Muscle layer of duodenum (tissue), 2 donors: ENCODE data around the gene LILRA1.
"Not testable (repeated sequence)": the region's sequence is repeated elsewhere in the genome, so short reads cannot be mapped to it uniquely, and the experiment has no call there.

Source experiments
- H3K27ac ChIP-seq: one replicate; pipeline ENCODE4 v1.7.0; 2013; ENCODE audit warnings: mild to moderate bottlenecking, low read length
- H3K27me3 ChIP-seq: one replicate; pipeline ENCODE4 v1.7.0; 2013; ENCODE audit warnings: low read depth, mild to moderate bottlenecking, control low read depth, low read length
- H3K36me3 ChIP-seq, 2 donors: one replicate each; pipeline ENCODE4 v1.7.0; 2013; ENCODE audit warnings: low read length in 2 of 2, control low read depth in 1 of 2, mild to moderate bottlenecking in 1 of 2; ENCODE audit not compliant: insufficient read depth in 2 of 2, control insufficient read depth in 1 of 2
- H3K4me1 ChIP-seq, 2 donors: one replicate each; pipeline ENCODE4 v1.7.0; 2013; ENCODE audit warnings: low read length in 2 of 2, mild to moderate bottlenecking in 2 of 2, control low read depth in 1 of 2, moderate library complexity in 1 of 2; ENCODE audit not compliant: insufficient read depth in 2 of 2, control insufficient read depth in 1 of 2
- H3K4me3 ChIP-seq, 2 donors: one replicate each; pipeline ENCODE4 v1.7.0; 2013; ENCODE audit warnings: low read length in 2 of 2, low read depth in 1 of 2, mild to moderate bottlenecking in 1 of 2
- H3K9me3 ChIP-seq, 2 donors: one replicate each; pipeline ENCODE4 v1.7.0; 2013; ENCODE audit warnings: low read length in 2 of 2, control low read depth in 1 of 2, mild to moderate bottlenecking in 1 of 2; ENCODE audit not compliant: control insufficient read depth in 1 of 2
- donor health status: healthy.

Gene LILRA1

DNA sequence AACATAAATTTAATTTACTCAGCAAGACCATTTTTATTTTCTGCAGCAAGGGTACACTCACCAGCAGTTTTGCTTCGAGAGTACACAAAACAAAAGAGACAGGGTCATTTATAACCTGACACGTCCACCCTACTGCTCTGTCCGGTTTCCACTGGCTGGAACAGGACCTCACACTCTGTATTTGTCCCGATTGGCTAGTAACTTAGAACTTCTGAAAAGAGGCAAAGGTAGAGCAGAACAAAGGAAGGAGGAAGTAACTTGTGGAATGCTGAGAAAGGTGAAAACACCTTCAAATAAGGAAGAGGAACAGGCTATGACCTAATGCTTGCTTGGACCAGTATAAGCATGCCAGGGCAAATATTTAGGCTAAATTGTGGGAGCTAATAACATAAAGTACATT lies 34.5 kb downstream of the LILRA1 start:
- not testable (repeated sequence) for H3K27me3 ChIP-seq, H3K27ac ChIP-seq, H3K4me3 ChIP-seq

DNA sequence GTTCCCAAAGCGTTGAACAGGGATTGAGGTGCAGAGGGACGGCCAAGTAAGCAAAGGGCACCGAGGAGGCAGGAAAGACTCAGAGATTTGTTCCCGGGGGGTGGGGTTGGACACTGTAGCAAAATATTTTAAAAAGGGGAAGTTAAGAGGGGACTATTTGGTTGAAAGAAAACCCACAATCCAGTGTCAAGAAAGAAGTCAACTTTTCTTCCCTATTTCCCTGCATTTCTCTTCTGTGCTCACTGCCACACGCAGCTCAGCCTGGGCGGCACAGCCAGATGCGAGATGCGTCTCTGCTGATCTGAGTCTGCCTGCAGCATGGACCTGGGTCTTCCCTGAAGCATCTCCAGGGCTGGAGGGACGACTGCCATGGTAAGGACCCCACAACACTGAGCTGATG lies 36.8 kb downstream of the LILRA1 start, which contains the start of gene LILRB1:
LILRB1 (plus strand) TSS at position 223 of the 400 bp plus-strand sequence. CDS start 590 bp downstream, outside the sequence.
- H3K27me3 ChIP-seq, H3K4me1 ChIP-seq, H3K4me3 ChIP-seq, H3K36me3 ChIP-seq, H3K27ac ChIP-seq, H3K9me3 ChIP-seq: not testable (repeated sequence)

More for the DNA sequence above, 34.5 kb downstream of the LILRA1 start:
- not testable (repeated sequence) for H3K4me1 ChIP-seq, H3K36me3 ChIP-seq, H3K9me3 ChIP-seq

DNA sequence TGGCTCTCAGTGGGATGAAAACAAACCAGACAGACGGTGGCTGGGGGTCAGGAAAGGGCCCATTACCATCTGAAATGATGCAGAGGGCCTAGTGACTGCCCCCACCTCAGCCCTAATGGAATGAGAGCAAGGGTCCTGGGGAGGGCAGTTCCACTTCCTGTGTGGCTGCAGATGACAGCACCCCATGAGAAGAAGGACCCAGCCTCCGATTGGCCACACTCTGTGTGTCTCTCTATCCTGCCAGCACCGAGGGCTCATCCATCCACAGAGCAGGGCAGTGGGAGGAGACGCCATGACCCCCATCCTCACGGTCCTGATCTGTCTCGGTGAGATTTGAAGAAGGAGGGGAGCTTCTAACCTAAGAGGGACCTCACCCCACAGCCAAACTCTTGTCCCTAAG lies 37.4 kb downstream of the LILRA1 start:
- H3K9me3 ChIP-seq = peaks cover 0 to 4% of the 10 kb centered on the region in 2 donors
- H3K27ac ChIP-seq = no peak overlapping the region
- H3K36me3 ChIP-seq = no peaks in the 10 kb centered on the region
- H3K27me3 ChIP-seq = no peaks in the 10 kb centered on the region
- H3K4me3 ChIP-seq = no peak overlapping the region
- H3K4me1 ChIP-seq = no peaks in the 10 kb centered on the region

DNA sequence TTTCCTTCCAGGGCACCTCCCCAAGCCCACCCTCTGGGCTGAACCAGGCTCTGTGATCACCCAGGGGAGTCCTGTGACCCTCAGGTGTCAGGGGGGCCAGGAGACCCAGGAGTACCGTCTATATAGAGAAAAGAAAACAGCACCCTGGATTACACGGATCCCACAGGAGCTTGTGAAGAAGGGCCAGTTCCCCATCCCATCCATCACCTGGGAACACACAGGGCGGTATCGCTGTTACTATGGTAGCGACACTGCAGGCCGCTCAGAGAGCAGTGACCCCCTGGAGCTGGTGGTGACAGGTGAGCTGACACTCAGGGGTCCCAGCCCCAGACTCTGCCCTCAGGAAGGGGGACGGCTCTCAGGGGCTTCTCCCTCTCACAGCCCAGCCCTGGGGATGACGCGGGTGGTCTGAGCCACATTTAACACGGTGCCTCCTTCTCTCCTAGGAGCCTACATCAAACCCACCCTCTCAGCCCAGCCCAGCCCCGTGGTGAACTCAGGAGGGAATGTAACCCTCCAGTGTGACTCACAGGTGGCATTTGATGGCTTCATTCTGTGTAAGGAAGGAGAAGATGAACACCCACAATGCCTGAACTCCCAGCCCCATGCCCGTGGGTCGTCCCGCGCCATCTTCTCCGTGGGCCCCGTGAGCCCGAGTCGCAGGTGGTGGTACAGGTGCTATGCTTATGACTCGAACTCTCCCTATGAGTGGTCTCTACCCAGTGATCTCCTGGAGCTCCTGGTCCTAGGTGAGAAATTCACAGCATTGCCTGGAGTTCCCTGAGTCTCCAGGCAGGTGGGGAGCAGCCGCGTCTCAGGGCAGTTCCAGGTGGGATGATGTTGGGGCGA lies 38.3 kb downstream of the LILRA1 start:
- H3K4me1 ChIP-seq, H3K4me3 ChIP-seq, H3K36me3 ChIP-seq, H3K9me3 ChIP-seq, H3K27ac ChIP-seq, H3K27me3 ChIP-seq: not testable (repeated sequence)

GRCh38 chr19:54632517-54632916 lies 39.1 kb downstream of the LILRA1 start:
- H3K9me3 ChIP-seq, H3K27me3 ChIP-seq, H3K4me3 ChIP-seq, H3K36me3 ChIP-seq, H3K4me1 ChIP-seq, H3K27ac ChIP-seq: not testable (repeated sequence)

DNA sequence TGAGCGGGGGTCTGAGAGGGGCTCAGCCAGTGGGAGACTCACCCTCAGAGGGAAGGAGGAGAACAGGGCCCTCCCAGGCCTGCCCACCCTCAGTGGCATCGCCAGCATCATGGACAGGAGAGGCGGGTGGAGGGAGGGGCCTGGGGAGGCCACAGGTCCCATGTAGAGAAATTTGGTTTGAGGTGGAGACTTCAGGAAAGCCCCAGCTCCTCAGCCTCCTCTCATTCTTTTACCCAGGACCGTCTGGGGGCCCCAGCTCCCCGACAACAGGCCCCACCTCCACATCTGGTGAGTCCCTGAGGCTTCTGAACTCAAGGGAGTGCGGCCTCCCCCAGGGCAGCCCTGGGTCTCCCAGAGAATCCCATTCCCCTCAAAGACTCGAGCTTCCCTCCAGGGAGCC lies 40.0 kb downstream of the LILRA1 start:
- H3K27me3 ChIP-seq = no peaks in the 10 kb centered on the region

DNA sequence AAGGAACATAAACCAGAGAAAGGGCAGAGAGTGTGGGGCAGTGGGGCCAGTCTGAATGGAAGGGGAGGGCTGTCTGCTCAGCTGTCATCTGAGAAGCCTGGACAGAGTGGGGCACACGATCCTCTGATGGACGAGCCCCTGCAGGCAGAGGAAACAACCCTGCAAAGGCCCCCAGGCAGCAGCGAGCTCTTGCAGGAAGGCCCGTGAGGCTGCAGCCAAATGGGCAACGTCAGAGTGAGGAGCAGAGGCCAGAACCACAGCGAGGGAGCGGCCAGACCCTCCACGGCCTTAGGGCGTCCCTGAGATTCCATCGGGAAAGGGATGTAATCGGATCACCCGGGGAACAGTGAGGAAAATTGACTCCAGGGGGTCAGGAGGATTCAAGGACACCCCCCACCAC lies 42.6 kb downstream of the LILRA1 start:
- not testable (repeated sequence) for H3K36me3 ChIP-seq, H3K9me3 ChIP-seq, H3K4me1 ChIP-seq, H3K4me3 ChIP-seq, H3K27ac ChIP-seq, H3K27me3 ChIP-seq

More for the DNA sequence above, 40.0 kb downstream of the LILRA1 start:
- Histone ChIP-seq H3K9me3 (no peaks in the 10 kb centered on the region), H3K27ac (no peak overlapping the region), H3K36me3 (no peaks in the 10 kb centered on the region), H3K4me1 (no peaks in the 10 kb centered on the region), H3K4me3 (no peak overlapping the region)

- no peaks in the 10 kb centered on the region for H3K36me3 ChIP-seq
- H3K27ac ChIP-seq = no peak overlapping the region
- no peaks in the 10 kb centered on the region for H3K4me1 ChIP-seq
- H3K4me3 ChIP-seq = no peak overlapping the region
- H3K27me3 ChIP-seq = no peaks in the 10 kb centered on the region
- H3K9me3 ChIP-seq = no peaks in the 10 kb centered on the region
These were observed 45.3 kb downstream of the LILRA1 start for GRCh38 chr19:54638683-54639082.

DNA sequence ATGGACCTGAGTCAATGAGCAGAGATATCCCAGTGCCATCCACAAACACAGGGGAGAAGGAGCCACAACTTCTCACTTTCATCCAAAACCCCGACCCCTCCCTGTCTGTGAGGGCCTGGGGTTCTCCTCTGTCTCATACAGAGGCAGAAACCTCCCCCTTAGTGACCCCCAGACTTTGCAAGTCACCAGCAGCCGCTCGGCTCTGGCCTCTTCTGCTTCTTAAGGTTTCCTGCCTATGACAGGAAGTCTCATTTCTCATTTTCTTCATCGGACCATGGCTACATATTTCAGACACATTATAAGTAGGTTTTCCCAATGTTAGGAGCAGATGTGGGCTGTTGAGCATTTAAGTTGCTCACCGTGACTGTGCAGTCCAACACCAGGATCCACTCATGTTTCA lies 49.5 kb downstream of the LILRA1 start:
- not testable (repeated sequence) for H3K27me3 ChIP-seq, H3K4me1 ChIP-seq, H3K27ac ChIP-seq, H3K9me3 ChIP-seq, H3K4me3 ChIP-seq, H3K36me3 ChIP-seq

DNA sequence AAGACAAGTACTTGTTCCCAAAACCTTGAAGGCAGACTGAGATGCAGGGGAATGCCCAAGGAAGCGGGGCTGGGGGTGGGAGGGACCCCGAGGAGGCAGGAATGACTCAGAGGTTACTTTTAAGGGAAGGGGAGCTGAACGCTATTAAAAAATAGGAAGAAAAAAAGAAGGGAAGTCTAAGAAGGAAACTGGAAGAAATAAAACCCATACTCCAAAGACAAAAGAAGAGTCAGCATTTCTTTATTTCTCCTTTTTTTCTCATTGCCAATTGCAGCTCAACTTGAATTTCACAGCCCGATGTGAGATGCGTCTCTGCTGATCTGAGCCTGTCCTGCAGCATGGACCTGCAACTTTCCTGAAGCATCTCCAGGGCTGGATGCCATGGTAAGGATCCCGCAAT lies 50.2 kb downstream of the LILRA1 start:
- H3K4me1 ChIP-seq, H3K27ac ChIP-seq, H3K27me3 ChIP-seq, H3K36me3 ChIP-seq, H3K4me3 ChIP-seq, H3K9me3 ChIP-seq: not testable (repeated sequence)

- Histone ChIP-seq H3K27me3 (no peaks in the 10 kb centered on the region), H3K9me3 (no peaks in the 10 kb centered on the region), H3K27ac (no peak overlapping the region), H3K36me3 (no peaks in the 10 kb centered on the region), H3K4me1 (no peaks in the 10 kb centered on the region), H3K4me3 (no peak overlapping the region)
These were observed 50.6 kb downstream of the LILRA1 start for GRCh38 chr19:54644056-54644455.

GRCh38 chr19:54646331-54646841 lies 53.0 kb downstream of the LILRA1 start:
- Histone ChIP-seq H3K27me3 (no peaks in the 10 kb centered on the region), H3K27ac (no peak overlapping the region), H3K9me3 (no peaks in the 10 kb centered on the region), H3K4me3 (no peak overlapping the region), H3K4me1 (no peaks in the 10 kb centered on the region), H3K36me3 (no peaks in the 10 kb centered on the region)
